Measurements from ENCODE around the gene FRAT2.

FRAT2 gene

DNA sequence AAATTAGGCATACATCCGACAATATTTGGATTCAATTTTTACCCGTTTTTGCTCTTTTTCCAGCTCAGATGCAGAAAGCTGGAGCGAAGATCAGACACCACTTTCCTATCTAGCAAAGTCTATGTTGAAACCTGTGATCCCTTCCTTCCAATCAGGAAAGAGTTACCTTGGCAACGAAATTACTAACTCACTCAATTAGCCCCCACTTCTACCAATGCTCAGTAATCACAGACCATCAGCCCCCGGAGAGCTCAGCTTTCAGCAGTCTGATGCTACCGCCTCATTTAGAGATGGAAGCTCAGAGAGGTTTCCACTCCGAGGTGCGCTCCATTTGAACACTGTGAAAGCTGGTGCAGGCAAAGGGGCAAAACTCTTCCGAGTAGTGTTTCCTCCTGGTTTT lies 8.8 kb downstream of the FRAT2 start:
- no peak for DNase-seq (ENCODE audit: low read depth)

- DNase-seq (ENCODE audit: low read depth) = no peak
These were observed 11.0 kb downstream of the FRAT2 start for GRCh38 chr10:97323501-97323900.

DNA sequence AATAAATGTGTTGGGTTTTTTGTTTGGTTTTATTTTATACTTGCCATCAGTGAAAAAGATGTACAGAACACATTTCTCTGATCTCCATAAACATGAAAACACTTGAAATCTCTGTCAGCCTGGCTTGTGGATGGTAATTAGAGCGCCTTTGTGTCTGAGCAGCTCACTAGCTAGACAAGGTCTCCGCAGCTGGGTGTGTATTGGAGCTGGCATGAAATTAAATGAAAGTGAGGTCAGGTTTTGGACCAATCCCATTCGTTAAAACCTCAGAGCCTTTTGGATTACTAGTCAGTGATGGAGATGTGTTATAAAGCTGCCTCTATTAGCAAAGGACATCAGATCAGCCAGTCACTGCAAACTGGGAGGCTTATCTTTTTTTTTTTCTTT lies 12.7 kb downstream of the FRAT2 start:
- DNase-seq (ENCODE audit: low read depth) = no peak

DNA sequence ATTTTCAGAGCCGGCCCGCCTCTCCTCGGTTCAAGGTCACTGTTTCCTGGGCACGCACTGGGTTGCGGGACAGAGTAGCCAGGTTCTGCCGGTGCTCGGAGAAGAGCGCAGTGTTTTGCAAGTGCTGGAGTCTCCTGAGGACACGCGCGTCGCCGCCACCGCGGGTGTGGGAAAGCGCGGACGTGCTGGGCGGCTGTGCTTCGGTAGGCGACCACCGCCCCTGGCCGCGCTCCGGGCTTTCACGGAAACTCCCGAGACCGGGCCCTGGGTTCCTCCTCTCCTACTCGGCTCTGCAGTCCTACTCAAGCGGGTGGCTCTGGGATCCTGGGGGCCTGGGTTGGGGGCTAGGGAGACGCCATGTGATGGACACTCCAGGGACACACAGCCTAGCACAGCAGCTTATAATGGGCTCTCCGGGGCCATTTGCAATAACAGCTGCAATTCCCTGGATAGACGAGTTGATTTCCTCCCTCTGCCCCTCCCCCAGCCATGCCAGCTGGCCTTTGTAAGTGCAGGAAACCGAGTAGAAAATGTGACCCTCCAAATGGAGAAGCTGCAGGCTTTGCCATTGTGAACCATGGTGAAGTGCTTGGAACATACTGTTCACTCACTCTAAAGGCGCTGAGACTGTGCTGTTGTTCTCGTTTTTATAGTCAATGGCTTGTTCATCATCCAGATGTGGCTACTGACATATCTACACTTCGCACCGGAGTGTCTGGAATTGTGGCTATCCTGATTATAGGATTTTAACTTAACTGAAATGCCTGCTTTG lies 13.3 kb downstream of the FRAT2 start:
- DNase-seq (ENCODE audit: low read depth) = no peak

- no peak for DNase-seq (ENCODE audit: low read depth)
These were observed 14.0 kb downstream of the FRAT2 start for GRCh38 chr10:97320480-97321031.

DNA sequence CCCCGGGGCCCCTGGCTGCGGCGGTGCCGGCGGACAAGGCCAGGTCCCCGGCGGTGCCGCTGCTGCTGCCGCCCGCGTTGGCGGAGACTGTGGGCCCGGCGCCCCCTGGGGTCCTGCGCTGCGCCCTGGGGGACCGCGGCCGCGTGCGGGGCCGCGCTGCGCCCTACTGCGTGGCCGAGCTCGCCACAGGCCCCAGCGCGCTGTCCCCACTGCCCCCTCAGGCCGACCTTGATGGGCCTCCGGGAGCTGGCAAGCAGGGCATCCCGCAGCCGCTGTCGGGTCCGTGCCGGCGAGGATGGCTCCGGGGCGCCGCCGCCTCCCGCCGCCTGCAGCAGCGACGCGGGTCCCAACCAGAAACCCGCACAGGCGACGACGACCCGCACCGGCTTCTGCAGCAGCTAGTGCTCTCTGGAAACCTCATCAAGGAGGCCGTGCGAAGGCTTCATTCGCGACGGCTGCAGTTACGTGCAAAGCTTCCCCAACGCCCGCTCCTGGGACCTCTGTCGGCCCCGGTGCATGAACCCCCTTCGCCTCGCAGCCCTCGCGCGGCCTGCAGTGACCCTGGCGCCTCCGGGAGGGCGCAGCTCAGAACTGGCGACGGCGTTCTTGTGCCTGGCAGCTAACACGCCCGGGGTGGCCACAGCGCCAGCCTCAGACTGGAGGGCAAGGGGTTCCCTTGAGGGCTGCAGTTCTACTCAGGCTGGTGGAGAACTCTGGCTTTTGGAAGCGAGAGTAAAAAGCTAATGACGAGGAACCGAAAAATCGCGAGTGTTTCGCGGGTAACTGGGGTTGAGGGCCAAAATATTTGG lies 14.7 kb downstream of the FRAT2 start:
- peak; percentile 32 for DNase-seq (ENCODE audit: low read depth)

GRCh38 chr10:97318772-97319651 lies 15.5 kb downstream of the FRAT2 start, which contains the start of gene FRAT1:
TSS of gene FRAT1 (plus strand) at chr10:97319271. CDS start at chr10:97319454, 183 bp downstream.
- DNase-seq (ENCODE audit: low read depth) = peak; percentile 91

DNA sequence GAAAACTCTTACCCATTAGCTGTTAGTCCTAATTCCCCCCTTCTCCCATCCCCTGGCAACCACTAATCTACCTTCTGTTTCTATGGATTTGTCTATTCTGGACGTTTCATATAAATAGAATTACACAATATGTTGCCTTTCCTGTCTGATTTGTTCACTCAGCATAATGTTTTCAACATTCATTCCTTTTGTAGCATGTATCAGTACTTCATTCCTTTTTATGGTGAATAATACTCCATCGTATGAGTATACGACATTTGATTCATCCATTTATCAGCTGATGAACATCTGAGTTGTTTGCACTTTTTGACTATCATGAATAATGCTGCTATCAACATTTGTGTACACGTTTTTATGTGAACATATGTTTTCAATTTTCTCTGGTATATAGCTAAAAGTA lies 19.9 kb downstream of the FRAT2 start:
- no peak for DNase-seq (ENCODE audit: low read depth)

- no peak for DNase-seq (ENCODE audit: low read depth)
These were observed 21.6 kb downstream of the FRAT2 start for GRCh38 chr10:97312897-97313296.

- no peak for DNase-seq (ENCODE audit: low read depth)
These were observed 23.4 kb downstream of the FRAT2 start for GRCh38 chr10:97311111-97311626.

GRCh38 chr10:97307866-97308780 lies 26.4 kb downstream of the FRAT2 start:
- peak; percentile 20 for DNase-seq (ENCODE audit: low read depth)

- no peak for DNase-seq (ENCODE audit: low read depth)
These were observed 27.1 kb downstream of the FRAT2 start for GRCh38 chr10:97307441-97307840.

DNA sequence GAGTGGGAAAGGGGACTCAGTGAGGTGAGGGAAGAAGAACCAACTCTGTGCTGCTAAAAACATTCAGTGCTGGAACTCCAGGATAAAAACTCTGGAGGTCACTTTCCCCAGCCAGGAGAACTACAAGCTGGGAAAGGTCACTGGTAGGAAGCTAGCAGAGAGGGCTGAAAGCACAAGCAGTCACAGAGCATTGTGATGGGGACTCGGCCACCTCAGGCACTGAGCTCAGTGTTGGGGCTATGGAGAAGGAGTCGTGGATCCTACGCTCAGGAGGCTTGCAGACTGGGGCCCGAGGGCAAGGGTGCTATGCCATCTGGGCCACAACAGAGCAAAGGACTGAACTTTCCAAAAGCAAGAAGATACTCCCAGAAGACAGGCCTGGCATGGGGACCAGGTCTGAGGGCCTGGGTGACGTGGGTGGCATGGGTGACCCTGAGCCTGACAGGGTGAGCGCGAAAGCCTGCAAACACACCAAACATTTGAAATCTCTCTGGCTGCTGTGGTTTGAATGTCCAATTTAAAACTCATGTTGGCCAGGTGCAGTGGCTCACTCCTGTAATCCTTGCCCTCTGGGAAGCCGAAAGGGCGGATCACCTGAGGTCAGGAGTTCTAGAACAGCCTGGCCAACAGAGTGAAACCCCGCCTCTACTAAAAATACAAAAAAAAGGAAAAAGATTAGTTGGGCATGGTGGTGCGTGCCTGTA lies 32.3 kb downstream of the FRAT2 start:
- DNase-seq (ENCODE audit: low read depth) = no peak

DNA sequence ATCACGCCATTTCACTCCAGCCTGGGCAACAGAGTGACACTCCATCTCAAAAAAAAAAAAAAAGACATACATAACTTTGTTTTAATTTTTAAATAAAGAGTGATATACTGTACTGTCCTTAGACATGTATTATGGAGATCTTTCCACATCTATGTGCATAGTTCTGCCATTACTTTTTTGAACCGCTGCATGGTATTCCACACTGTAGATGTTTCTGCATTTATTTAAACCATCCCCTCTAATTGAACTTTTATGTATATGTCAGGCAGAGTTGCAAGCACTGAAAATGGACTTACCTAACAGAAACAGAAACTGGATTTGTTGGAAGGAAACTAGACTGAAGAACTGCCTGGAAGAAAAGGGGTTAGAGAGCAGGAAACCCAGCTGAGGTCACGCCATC lies 33.5 kb downstream of the FRAT2 start:
- no peak for DNase-seq (ENCODE audit: low read depth)

GRCh38 chr10:97298223-97298571 lies 36.3 kb downstream of the FRAT2 start:
- no peak for DNase-seq (ENCODE audit: low read depth)

DNA sequence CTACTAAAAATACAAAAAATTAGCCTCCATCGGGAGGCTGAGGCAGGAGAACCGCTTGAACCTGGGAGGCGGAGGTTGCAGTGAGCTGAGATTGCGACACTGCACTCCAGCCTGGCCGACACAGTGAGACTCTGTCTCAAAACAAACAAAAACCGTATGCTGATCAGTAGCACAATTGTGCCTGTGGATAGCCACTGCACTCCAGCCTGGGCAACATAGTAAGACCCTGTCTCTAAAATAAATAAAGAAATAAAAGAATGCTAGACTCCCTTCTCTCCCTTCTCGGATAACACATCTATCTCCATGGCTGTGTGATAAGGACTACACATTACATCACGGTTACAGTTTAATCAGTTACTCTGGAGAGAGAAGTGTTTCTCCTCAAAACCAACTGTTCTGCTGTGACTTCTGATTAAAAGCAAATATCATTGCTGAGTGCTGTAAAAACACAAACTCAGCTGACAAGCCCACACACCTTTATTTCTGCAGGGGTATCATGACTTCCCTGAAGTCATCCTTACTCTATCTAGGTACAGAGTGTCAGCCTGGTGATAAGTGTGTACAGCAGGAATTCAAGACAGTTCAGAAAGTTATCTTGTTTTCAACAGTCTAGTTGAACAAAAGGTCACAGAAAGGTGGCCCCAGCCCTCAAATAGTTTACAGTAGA lies 36.8 kb downstream of the FRAT2 start:
- no peak for DNase-seq (ENCODE audit: low read depth)

DNA sequence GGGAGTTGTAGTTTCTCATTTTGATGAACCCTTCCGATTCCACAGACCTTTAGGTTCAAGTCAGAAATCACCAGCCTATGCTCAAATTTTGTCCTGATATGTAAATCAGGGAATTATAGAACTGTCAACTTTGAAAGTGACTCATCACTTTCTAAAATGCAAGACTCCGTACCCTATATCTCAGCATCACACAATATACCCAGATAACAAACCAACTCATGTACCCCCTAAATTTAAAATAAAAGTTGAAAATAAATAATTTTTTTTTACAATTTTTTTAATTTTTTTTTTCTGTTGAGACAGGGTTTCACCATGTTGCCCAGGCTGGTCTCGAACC lies 41.7 kb downstream of the FRAT2 start:
- no peak for DNase-seq (ENCODE audit: low read depth)

- DNase-seq (ENCODE audit: low read depth) = peak; percentile 98
These were observed 42.2 kb downstream of the FRAT2 start, which contains the start of gene ARHGAP19 for GRCh38 chr10:97292097-97292861. TSS of gene ARHGAP19 (minus strand) at chr10:97292637. CDS start at chr10:97292627, 10 bp downstream.

All from fibroblast of gingiva (primary cell).